Measurements from ENCODE around the gene RASGEF1B. TPM values are rescaled to one million over a fixed set of nuclear protein-coding genes. Genes with fewer than 3 reads are reported as not detected.

Gene RASGEF1B
- total RNA-seq, 1 donor from 2014 or later: 1.0 TPM

DNA sequence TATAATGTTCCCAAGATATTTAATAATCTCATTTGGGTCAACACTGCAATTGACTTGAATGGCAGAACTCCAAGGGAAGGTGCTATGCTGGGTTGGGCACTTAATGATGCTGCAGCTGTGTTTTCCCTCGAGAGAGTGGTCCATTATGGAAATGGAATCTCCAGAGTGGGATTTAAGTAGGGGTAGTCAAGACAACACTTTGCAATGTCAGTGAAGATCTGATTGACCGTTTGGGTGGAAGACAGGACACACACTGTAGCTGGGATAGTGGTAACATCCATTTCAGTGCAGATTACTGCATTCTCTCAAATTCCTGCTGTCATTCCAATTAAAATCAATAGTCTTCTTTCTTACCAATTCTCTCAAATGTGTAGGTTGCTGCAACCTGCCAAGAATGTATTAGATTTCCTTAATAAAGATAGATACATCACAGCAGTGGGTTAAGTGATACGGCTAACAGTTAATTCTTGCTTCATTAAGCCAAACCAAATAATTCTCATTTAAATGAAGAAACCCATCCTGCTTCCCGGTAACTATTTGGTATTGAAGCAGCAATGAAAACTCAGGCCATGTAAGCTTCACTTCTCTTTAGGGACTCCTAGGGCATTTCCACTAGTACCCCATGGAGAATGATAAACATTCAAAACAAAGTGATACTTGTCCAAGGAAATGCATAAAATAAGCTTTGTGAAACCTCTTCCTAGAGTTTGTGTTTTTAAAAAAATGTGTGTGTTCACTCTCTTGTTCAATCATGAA, 40.5 kb upstream of the RASGEF1B start:
- DNase-seq (ENCODE audit: low read depth): no peak
- TF ChIP-seq, protein P1, sequence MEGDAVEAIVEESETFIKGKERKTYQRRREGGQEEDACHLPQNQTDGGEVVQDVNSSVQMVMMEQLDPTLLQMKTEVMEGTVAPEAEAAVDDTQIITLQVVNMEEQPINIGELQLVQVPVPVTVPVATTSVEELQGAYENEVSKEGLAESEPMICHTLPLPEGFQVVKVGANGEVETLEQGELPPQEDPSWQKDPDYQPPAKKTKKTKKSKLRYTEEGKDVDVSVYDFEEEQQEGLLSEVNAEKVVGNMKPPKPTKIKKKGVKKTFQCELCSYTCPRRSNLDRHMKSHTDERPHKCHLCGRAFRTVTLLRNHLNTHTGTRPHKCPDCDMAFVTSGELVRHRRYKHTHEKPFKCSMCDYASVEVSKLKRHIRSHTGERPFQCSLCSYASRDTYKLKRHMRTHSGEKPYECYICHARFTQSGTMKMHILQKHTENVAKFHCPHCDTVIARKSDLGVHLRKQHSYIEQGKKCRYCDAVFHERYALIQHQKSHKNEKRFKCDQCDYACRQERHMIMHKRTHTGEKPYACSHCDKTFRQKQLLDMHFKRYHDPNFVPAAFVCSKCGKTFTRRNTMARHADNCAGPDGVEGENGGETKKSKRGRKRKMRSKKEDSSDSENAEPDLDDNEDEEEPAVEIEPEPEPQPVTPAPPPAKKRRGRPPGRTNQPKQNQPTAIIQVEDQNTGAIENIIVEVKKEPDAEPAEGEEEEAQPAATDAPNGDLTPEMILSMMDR (conservative IDR thresholded peaks at IDR 0.05; ENCODE audit: low read depth, low read length): no peak
- H3K4me3 ChIP-seq (ENCODE audit: low read depth, low read length): no peak overlapping the region

GRCh38 chr4:81510643-81511178, 39.0 kb upstream of the RASGEF1B start:
- no peak overlapping the region for H3K4me3 ChIP-seq (ENCODE audit: low read depth, low read length)
- TF ChIP-seq, protein P1 (conservative IDR thresholded peaks at IDR 0.05; ENCODE audit: low read depth, low read length): no peak
- no peak for DNase-seq (ENCODE audit: low read depth)

- TF ChIP-seq, protein P1 (conservative IDR thresholded peaks at IDR 0.05; ENCODE audit: low read depth, low read length): no peak
These were observed 38.1 kb upstream of the RASGEF1B start for GRCh38 chr4:81509822-81510221.

GRCh38 chr4:81509191-81509590, 37.5 kb upstream of the RASGEF1B start:
- H3K4me3 ChIP-seq (ENCODE audit: low read depth, low read length): no peak overlapping the region
- TF ChIP-seq, protein P1 (conservative IDR thresholded peaks at IDR 0.05; ENCODE audit: low read depth, low read length): no peak
- DNase-seq (ENCODE audit: low read depth): no peak

More at GRCh38 chr4:81509822-81510221, 38.1 kb upstream of the RASGEF1B start:
- no peak overlapping the region for H3K4me3 ChIP-seq (ENCODE audit: low read depth, low read length)
- no peak for DNase-seq (ENCODE audit: low read depth)

GRCh38 chr4:81508411-81509185, 36.9 kb upstream of the RASGEF1B start:
- no peak overlapping the region for H3K4me3 ChIP-seq (ENCODE audit: low read depth, low read length)
- DNase-seq (ENCODE audit: low read depth): no peak
- TF ChIP-seq, protein P1 (conservative IDR thresholded peaks at IDR 0.05; ENCODE audit: low read depth, low read length): no peak

GRCh38 chr4:81507530-81507929, 35.8 kb upstream of the RASGEF1B start:
- no peak for DNase-seq (ENCODE audit: low read depth)
- H3K4me3 ChIP-seq (ENCODE audit: low read depth, low read length): no peak overlapping the region
- TF ChIP-seq, protein P1 (conservative IDR thresholded peaks at IDR 0.05; ENCODE audit: low read depth, low read length): no peak

Measured in epithelial cell of proximal tubule (primary cell).